PFSK-1 (cell line): ENCODE results near the gene FEZ2.

Experiments used
- FOXP2 ChIP-seq: optimal IDR thresholded peaks from 2 replicates; pipeline ENCODE3; 2011; ENCODE audit warnings: borderline replicate concordance, control low read depth, inconsistent platforms; ENCODE audit not compliant: insufficient read depth; ENCODE audit errors: extremely low read length, extremely low read depth
- POLR2AphosphoS5 ChIP-seq: IDR thresholded peaks from 2 replicates; pipeline ENCODE4 v1.6.1; 2012; ENCODE audit warnings: low read depth, mild to moderate bottlenecking, control low read depth, low read length, moderate library complexity
- SIN3A ChIP-seq: IDR thresholded peaks from 2 replicates; pipeline ENCODE4 v1.6.1; 2012; ENCODE audit warnings: mild to moderate bottlenecking, low read length, moderate library complexity, borderline replicate concordance; ENCODE audit not compliant: insufficient read depth
- TAF1 ChIP-seq: IDR thresholded peaks from 2 replicates; pipeline ENCODE4 v1.6.1; 2012; ENCODE audit warnings: low read length, control low read depth, borderline replicate concordance; ENCODE audit not compliant: insufficient read depth
- TF ChIP-seq, protein P1 (sequence below), 2 experiments: IDR thresholded peaks; 2 replicates each; pipeline versions ENCODE4 v1.6.1 to v1.8.0; 2011 to 2012; ENCODE audit warnings: low read depth in 2 of 2, low read length in 2 of 2, control low read depth in 1 of 2, inconsistent platforms in 1 of 2, mild to moderate bottlenecking in 1 of 2, moderate library complexity in 1 of 2; ENCODE audit not compliant: insufficient read depth in 1 of 2

FEZ2 gene

DNA sequence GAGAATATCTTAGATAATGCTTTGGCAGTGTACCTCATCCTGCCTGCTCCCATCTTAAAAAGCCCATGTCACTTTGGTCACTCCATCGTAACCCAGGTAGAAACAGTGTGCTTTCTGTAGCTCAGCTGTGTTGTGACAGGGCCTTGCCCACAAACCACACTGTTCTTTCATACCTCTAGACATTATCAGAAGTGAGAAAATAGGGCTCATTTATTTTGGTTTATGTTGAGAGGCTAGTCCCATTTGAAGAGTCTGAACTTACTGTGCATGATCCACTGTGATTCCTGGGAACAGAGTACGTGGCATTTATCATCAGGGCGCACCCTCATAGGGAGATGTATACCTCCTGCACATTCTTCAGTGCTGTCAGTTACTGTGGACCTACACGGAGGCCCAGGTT is 69.7 kb downstream of the FEZ2 start:
- TF ChIP-seq POLR2AphosphoS5 (no peak), SIN3A (no peak), FOXP2 (no peak), TAF1 (no peak)
- TF ChIP-seq, protein P1, sequence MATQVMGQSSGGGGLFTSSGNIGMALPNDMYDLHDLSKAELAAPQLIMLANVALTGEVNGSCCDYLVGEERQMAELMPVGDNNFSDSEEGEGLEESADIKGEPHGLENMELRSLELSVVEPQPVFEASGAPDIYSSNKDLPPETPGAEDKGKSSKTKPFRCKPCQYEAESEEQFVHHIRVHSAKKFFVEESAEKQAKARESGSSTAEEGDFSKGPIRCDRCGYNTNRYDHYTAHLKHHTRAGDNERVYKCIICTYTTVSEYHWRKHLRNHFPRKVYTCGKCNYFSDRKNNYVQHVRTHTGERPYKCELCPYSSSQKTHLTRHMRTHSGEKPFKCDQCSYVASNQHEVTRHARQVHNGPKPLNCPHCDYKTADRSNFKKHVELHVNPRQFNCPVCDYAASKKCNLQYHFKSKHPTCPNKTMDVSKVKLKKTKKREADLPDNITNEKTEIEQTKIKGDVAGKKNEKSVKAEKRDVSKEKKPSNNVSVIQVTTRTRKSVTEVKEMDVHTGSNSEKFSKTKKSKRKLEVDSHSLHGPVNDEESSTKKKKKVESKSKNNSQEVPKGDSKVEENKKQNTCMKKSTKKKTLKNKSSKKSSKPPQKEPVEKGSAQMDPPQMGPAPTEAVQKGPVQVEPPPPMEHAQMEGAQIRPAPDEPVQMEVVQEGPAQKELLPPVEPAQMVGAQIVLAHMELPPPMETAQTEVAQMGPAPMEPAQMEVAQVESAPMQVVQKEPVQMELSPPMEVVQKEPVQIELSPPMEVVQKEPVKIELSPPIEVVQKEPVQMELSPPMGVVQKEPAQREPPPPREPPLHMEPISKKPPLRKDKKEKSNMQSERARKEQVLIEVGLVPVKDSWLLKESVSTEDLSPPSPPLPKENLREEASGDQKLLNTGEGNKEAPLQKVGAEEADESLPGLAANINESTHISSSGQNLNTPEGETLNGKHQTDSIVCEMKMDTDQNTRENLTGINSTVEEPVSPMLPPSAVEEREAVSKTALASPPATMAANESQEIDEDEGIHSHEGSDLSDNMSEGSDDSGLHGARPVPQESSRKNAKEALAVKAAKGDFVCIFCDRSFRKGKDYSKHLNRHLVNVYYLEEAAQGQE (IDR thresholded peaks at IDR 0.05; ENCODE audit: insufficient read depth in 1 of 2, low read depth in 2 of 2, low read length in 2 of 2), result no peak

DNA sequence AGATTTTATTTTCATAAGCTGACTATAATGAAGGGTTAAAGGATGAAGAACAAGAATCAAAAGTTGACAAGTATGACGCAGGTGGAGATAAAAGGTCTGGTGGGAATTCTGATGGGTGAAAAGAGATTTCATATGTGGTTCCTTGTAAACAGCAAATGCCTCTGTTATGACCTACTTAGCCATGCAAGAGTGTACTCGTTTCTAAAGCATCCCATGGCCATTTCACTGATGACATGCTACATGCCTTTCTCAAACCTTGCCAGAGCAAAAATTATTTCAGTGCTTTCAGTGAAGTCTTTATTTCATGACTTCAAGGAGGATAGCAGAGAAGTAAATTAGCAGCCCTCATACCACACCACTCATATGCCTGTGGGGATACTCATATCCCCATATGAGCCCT is 71.7 kb downstream of the FEZ2 start:
- TF ChIP-seq POLR2AphosphoS5 (no peak), SIN3A (no peak), TAF1 (no peak), FOXP2 (no peak)
- TF ChIP-seq, protein P1 (IDR thresholded peaks at IDR 0.05; ENCODE audit: insufficient read depth in 1 of 2, low read depth in 2 of 2, low read length in 2 of 2), result no peak

DNA sequence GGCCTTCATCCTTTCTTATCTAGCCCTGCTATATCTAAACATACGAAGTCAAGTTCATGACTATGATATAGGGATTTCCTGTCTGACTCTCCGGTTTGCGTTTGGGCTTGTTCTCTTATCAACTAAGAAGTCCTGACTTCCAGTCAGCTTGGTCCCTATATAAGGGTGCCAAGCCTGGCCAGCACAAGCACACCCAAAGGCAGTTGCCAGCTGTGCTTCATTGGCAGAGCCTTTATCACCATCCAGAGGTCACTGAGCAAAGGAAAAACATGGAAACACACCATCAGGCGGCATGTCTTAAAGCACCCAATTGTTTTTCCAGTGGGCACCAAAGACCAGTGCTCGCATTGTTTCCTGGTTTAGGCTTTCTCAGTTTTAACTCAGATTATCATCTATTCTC is 72.7 kb downstream of the FEZ2 start:
- TF ChIP-seq FOXP2, result no peak
- TF ChIP-seq, protein P1 (IDR thresholded peaks at IDR 0.05; ENCODE audit: insufficient read depth in 1 of 2, low read depth in 2 of 2, low read length in 2 of 2), result no peak
- no peak for TF ChIP-seq SIN3A
- no peak for TF ChIP-seq POLR2AphosphoS5
- TF ChIP-seq TAF1, result no peak

DNA sequence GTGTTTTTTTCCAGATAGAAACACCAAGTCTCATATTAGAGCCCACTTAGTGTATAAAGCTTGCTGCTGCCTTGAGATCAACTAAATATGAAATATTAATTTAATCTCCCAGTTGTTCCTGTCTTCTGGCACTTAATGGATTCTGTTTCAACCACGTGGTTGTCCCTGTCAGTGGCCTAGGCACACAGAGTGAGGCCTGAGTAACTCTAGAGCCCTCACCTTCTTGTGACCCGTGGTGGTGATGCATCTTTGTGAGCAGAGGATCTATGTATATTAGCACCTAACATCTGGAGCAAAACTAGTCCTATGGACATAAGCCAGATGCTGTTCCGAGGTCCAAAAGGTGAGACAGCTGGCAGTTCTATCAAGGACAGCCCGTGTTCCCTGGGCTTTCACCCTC is 74.8 kb downstream of the FEZ2 start:
- TF ChIP-seq, protein P1 (IDR thresholded peaks at IDR 0.05; ENCODE audit: insufficient read depth in 1 of 2, low read depth in 2 of 2, low read length in 2 of 2), result no peak
- TF ChIP-seq SIN3A, result no peak
- no peak for TF ChIP-seq POLR2AphosphoS5
- TF ChIP-seq FOXP2, result no peak
- TF ChIP-seq TAF1, result no peak

DNA sequence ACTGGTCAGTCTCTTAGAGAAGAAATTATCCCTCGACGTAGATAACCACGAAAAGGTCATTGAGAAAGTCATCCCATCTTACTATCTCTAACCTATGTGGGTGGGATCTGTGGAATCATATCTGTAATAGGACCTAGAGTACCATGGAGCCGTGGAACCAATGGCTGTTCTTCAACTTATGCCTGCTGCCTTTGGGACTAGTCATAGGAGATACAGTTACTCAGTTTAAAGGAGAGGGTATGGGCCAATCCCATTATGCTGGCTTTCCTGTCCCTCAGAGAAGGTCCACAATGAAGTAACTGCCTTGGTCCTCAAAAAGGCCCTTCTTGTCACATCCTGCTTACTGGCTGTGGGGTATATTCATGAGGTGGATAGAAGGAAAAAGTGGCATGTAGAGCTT is 77.5 kb downstream of the FEZ2 start:
- no peak for TF ChIP-seq POLR2AphosphoS5
- TF ChIP-seq, protein P1 (IDR thresholded peaks at IDR 0.05; ENCODE audit: insufficient read depth in 1 of 2, low read depth in 2 of 2, low read length in 2 of 2), result no peak
- no peak for TF ChIP-seq SIN3A
- TF ChIP-seq FOXP2, result no peak
- no peak for TF ChIP-seq TAF1
